Measurements from ENCODE around the gene MFGE8. TPM values are rescaled to one million over a fixed set of nuclear protein-coding genes. Genes with fewer than 3 reads are reported as not detected.

MFGE8 gene
- total and polyA plus RNA-seq, 8 donors, result 6.1 to 34.5 (median 23.8) TPM

GRCh38 chr15:88911766-88912118 is 1.4 kb downstream of the MFGE8 start:
- TF ChIP-seq, protein P1, sequence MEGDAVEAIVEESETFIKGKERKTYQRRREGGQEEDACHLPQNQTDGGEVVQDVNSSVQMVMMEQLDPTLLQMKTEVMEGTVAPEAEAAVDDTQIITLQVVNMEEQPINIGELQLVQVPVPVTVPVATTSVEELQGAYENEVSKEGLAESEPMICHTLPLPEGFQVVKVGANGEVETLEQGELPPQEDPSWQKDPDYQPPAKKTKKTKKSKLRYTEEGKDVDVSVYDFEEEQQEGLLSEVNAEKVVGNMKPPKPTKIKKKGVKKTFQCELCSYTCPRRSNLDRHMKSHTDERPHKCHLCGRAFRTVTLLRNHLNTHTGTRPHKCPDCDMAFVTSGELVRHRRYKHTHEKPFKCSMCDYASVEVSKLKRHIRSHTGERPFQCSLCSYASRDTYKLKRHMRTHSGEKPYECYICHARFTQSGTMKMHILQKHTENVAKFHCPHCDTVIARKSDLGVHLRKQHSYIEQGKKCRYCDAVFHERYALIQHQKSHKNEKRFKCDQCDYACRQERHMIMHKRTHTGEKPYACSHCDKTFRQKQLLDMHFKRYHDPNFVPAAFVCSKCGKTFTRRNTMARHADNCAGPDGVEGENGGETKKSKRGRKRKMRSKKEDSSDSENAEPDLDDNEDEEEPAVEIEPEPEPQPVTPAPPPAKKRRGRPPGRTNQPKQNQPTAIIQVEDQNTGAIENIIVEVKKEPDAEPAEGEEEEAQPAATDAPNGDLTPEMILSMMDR (IDR thresholded peaks at IDR 0.05), result no peak
- Histone ChIP-seq H3K4me1 (peaks cover 0 to 6% (median 0%) of the 10 kb centered on the region in 3 donors), H3K4me3 (no peak overlapping the region), H3K9me3 (no peaks in the 10 kb centered on the region), H3K27ac (no peak overlapping the region), H3K36me3 (no peaks in the 10 kb centered on the region), H3K27me3 (no peaks in the 10 kb centered on the region)
- WGBS, 2 donors, result 72 to 76% methylated on average over 4 to 5 of the region's 5 CpGs
- ATAC-seq, result no peak
- DNase-seq, result no peak
- intact Hi-C loops (cut with DNase I), result no loop called here
- FAIRE-seq, result no peak

DNA sequence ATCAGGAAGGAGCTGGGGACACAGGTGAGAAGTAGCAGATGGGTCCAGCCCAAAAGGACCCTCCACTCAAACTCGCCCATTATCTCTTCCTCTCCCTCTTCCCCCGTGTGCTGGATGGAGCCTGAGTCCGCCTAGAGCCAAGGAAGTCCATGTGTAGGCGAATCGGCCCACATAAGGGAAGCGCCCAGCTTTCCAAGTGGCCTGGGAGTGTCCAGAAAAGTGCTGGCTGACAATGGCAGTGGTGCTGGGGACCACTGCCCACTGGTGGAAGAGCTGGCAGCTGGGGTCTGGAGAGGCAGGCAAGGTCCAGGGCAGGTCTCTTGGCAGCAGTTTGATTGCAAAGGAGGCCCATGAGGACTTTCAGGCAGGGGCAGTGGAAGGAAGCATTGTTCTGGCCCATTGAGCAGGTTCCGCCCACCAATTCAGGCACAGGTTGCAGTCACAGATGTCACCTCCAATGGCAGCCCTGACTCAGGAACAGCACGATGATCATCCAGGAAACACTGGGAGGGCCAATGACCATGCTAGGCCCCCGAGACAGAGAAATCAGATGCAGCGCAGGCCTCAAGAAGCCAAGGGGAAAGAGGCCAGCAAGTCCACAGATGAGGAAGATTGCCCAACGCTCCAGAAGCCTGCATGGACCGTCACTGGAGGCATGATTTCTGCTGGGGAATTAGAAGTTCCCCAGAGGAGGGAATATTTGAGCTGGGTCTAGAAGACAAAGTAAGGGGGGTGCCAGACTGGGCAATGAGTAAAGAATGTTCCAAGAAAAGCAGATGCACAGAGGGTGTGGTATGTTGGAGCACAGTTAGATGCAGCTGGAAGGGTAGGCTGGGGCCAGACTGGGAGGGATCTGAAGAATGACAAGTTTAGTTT is 3.0 kb downstream of the MFGE8 start:
- Histone ChIP-seq H3K27ac (no peak overlapping the region), H3K27me3 (no peaks in the 10 kb centered on the region), H3K4me1 (peaks cover 0 to 6% (median 0%) of the 10 kb centered on the region in 3 donors), H3K36me3 (no peaks in the 10 kb centered on the region), H3K9me3 (no peaks in the 10 kb centered on the region), H3K4me3 (no peak overlapping the region)
- no peak for ATAC-seq
- TF ChIP-seq, protein P1 (IDR thresholded peaks at IDR 0.05), result no peak
- no peak for DNase-seq
- FAIRE-seq, result no peak
- WGBS, 2 donors, result 76 to 84% methylated on average over 12 of the region's 12 CpGs
- intact Hi-C loops (cut with DNase I), result loop anchor here in 2 of 3 donors (10.0 kb wide), 2 partner anchors 105 to 265 kb away; no protein-coding TSS in a partner anchor

DNA sequence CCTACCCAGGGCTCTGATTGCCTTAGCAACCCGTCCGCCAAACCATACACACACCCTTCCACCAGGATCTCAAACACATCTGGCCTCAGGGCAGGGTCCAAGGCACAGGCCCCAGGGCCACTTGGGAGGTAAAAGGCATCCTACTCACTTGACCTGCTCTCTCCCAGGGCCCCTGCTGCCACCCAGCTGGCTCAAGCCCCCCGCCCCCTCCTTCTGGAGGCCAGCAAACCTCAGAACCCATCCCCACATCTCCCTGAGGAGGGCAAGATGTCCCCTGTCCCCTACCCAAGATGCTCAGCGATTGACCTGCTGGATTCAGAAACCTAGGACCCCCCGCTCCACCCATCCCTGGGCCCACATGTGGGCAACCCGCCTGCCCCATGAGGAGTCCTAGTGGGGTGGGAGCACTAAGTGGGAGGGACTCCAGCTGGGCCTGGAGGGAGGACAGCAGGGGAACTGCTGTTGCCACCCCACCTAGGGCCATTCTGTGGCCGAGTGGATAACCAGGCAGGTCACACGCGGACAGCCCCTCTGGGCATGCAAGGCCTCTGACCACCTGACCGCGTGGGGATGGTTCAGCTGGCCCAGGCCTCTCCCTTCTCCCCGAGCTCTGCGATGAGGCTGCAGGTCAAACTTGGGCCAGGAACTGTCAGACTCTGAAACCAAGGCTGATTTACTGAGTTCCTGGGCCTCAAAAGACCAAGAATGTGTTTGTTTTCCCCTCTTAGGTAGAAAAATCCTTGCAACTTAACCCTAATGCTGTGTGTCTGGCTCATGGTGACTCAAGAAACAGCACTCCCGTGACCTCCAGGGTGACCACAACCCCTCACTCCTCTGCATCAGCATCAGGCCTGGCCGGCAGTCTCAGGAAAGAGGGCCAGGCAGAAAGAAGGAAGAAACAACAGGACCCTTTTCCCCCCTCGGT is 4.2 kb downstream of the MFGE8 start:
- TF ChIP-seq, protein P1 (IDR thresholded peaks at IDR 0.05), result no peak
- Histone ChIP-seq H3K4me3 (no peak overlapping the region), H3K36me3 (no peaks in the 10 kb centered on the region), H3K9me3 (no peaks in the 10 kb centered on the region), H3K27me3 (no peaks in the 10 kb centered on the region), H3K27ac (no peak overlapping the region), H3K4me1 (peaks cover 0 to 6% (median 0%) of the 10 kb centered on the region in 3 donors)
- FAIRE-seq (no peak), ATAC-seq (no peak), DNase-seq (no peak)
- 82% methylated on average over 16 of the region's 16 CpGs for WGBS, 2 donors
- intact Hi-C loops (cut with DNase I), result loop anchor here in 2 of 3 donors (10.0 kb wide), 2 partner anchors 106 to 266 kb away; no protein-coding TSS in a partner anchor

- TF ChIP-seq, protein P1 (IDR thresholded peaks at IDR 0.05), result no peak
- DNase-seq (no peak), FAIRE-seq (no peak), ATAC-seq (no peak)
- intact Hi-C loops (cut with DNase I), result loop anchor here in 2 of 3 donors (10.0 kb wide), 2 partner anchors 107 to 267 kb away; no protein-coding TSS in a partner anchor
- H3K36me3 ChIP-seq, result no peaks in the 10 kb centered on the region
- no peak overlapping the region for H3K4me3 ChIP-seq
- WGBS, 2 donors, result 85 to 92% methylated on average over 12 of the region's 12 CpGs
- no peaks in the 10 kb centered on the region for H3K27me3 ChIP-seq
- H3K4me1 ChIP-seq, result no peaks in the 10 kb centered on the region
- no peak overlapping the region for H3K27ac ChIP-seq
- H3K9me3 ChIP-seq, result no peaks in the 10 kb centered on the region
These were observed 5.1 kb downstream of the MFGE8 start for GRCh38 chr15:88908123-88908522.

Measured in pancreas (tissue), 10 donors.